HepG2 (cell line): ENCODE results near the gene CCDC61. TPM values are rescaled to one million over a fixed set of nuclear protein-coding genes. Genes with fewer than 3 reads are reported as not detected.

ENCODE experiments used
- ATAC-seq: fragments of 200-7000 bp; cut with Tn5 transposase; 3 replicates; pipeline ENCODE4 v1.9.1; 2020; ENCODE audit warnings: mild to moderate bottlenecking, moderate library complexity
- BruUV-seq: library from RNA; stranded (reverse); fragments of 400-500 nt; replicated peaks from 2 replicates; lab custom pipeline; 2021; lab: Mats Ljungman, UMichigan
- CTCF ChIA-PET: fragments of 300-600 bp; formaldehyde crosslinking; extraction: SDS; loops from one replicate; lab custom pipeline; 2021; ENCODE audit warnings: low total read pairs, inconsistent platforms, low intra/inter-chr PET ratio; lab: Yijun Ruan, JAX
- POLR2A ChIA-PET: fragments of 350-600 bp; sonication (Branson Sonifier 250); formaldehyde crosslinking; loops from one replicate; lab custom pipeline; 2020; ENCODE audit warnings: antibody characterized with exemption, inconsistent platforms; lab: Yijun Ruan, JAX
- DNase-seq: peaks from one replicate; pipeline ENCODE4 v3.0.0-alpha.2; 2015; ENCODE audit warnings: low spot score
- FAIRE-seq: peaks from 3 replicates; lab custom pipeline; 2011; peaks lifted over from hg19 to GRCh38; lab: Jason Lieb, UNC
- H2AFZ ChIP-seq: one replicate; pipeline ENCODE4 v1.6.1; 2011; ENCODE audit warnings: low read length, inconsistent platforms
- H3K27ac ChIP-seq: fragments of 300-600 bp; 3 replicates; pipeline ENCODE4 v1.8.0; 2011; ENCODE audit warnings: mixed run types, mild to moderate bottlenecking, mixed read lengths, low read length, inconsistent platforms; ENCODE audit not compliant: insufficient read depth; ENCODE audit errors: extremely low read length
- H3K27me3 ChIP-seq, 2 experiments: fragments of 200-600 bp in 1 of 2; 2 replicates in 1 of 2; 3 replicates in 1 of 2; pipeline versions ENCODE4 v1.6.0 to v1.8.0; 2011; ENCODE audit warnings: low read length in 2 of 2, mild to moderate bottlenecking in 2 of 2, moderate library complexity in 2 of 2, inconsistent platforms in 1 of 2; ENCODE audit not compliant: insufficient read depth in 2 of 2, control insufficient read depth in 1 of 2
- H3K36me3 ChIP-seq, 2 experiments: fragments of 200-600 bp in 1 of 2; replicated peaks in 1 of 2; 2 replicates in 1 of 2; 3 replicates in 1 of 2; pipeline versions ENCODE4 v1.5.1 to v1.8.0; 2011; ENCODE audit warnings: low read length in 2 of 2, inconsistent platforms in 1 of 2; ENCODE audit not compliant: insufficient read depth in 2 of 2, control insufficient read depth in 1 of 2
- H3K4me1 ChIP-seq: 2 replicates; pipeline ENCODE4 v1.5.1; 2012; ENCODE audit warnings: low read length, inconsistent platforms; ENCODE audit not compliant: insufficient read depth
- H3K4me2 ChIP-seq: 2 replicates; pipeline ENCODE4 v1.6.0; 2011; ENCODE audit warnings: low read depth, low read length, inconsistent platforms
- H3K4me3 ChIP-seq, 3 experiments: fragments of 200-600 bp in 1 of 3; sonication (generic), shearing (Covaris generic) in 1 of 3; replicated peaks in 1 of 3; 2 replicates each; pipeline ENCODE4 v1.5.1; 2011 to 2016; ENCODE audit warnings: low read length in 3 of 3, inconsistent platforms in 2 of 3, low read depth in 2 of 3, mild to moderate bottlenecking in 2 of 3, control low read depth in 1 of 3, mixed read lengths in 1 of 3; ENCODE audit not compliant: insufficient read depth in 1 of 3
- H3K79me2 ChIP-seq: one replicate; pipeline ENCODE4 v1.6.1; 2011; ENCODE audit warnings: low read length, inconsistent platforms; ENCODE audit not compliant: insufficient read depth
- H3K9ac ChIP-seq: 2 replicates; pipeline ENCODE4 v1.6.0; 2011; ENCODE audit warnings: mild to moderate bottlenecking, low read depth, low read length, inconsistent platforms; ENCODE audit not compliant: insufficient read depth
- H3K9me3 ChIP-seq: 2 replicates; pipeline ENCODE4 v1.5.1; 2012; ENCODE audit warnings: mild to moderate bottlenecking, low read length
- H4K20me1 ChIP-seq: 2 replicates; pipeline ENCODE4 v1.6.0; 2011; ENCODE audit warnings: inconsistent platforms, mild to moderate bottlenecking, low read length, moderate library complexity; ENCODE audit not compliant: insufficient read depth
- AGO2 ChIP-seq: fragments of 200-400 bp; formaldehyde crosslinking; optimal IDR thresholded peaks from 2 replicates; pipeline ENCODE3; 2017; ENCODE audit warnings: mild to moderate bottlenecking, low read depth, low read length, moderate library complexity
- ARHGAP35 ChIP-seq: sonication (generic); formaldehyde crosslinking; IDR thresholded peaks from 2 replicates; pipeline ENCODE4 v1.9.0; 2022; ENCODE audit warnings: mild to moderate bottlenecking, inconsistent platforms, moderate library complexity, missing genetic modification reagents, borderline replicate concordance
- CHCHD3 ChIP-seq: sonication (generic); formaldehyde crosslinking; IDR thresholded peaks from 2 replicates; pipeline ENCODE4 v1.8.0; 2022; ENCODE audit warnings: mild to moderate bottlenecking, missing genetic modification reagents, moderate library complexity
- DBP ChIP-seq: sonication (generic); formaldehyde crosslinking; IDR thresholded peaks from 2 replicates; pipeline ENCODE4 v1.4.0; 2020; ENCODE audit warnings: missing genetic modification reagents; ENCODE audit errors: not compliant biosample characterization
- GABPA ChIP-seq, 2 experiments: IDR thresholded peaks; 2 replicates each; pipeline ENCODE4 v1.6.1; 2011 to 2016; ENCODE audit warnings: low read depth in 2 of 2, low read length in 1 of 2, missing biosample characterization in 1 of 2, missing genetic modification characterization in 1 of 2
- HHEX ChIP-seq: IDR thresholded peaks from 2 replicates; pipeline ENCODE4 v1.6.1; 2016; ENCODE audit warnings: control low read depth
- JARID2 ChIP-seq: sonication (generic); formaldehyde crosslinking; IDR thresholded peaks from 2 replicates; pipeline ENCODE4 v1.8.1; 2023; ENCODE audit warnings: missing genetic modification reagents, inconsistent platforms; ENCODE audit not compliant: insufficient replicate concordance
- KAT7 ChIP-seq: IDR thresholded peaks from 2 replicates; pipeline ENCODE4 v1.6.1; 2018; ENCODE audit warnings: borderline replicate concordance, missing compliant biosample characterization
- RFXANK ChIP-seq: IDR thresholded peaks from 2 replicates; pipeline ENCODE4 v1.6.1; 2016
- ZBTB38 ChIP-seq: sonication (generic); formaldehyde crosslinking; IDR thresholded peaks from 2 replicates; pipeline ENCODE4 v1.5.1; 2020; ENCODE audit warnings: mild to moderate bottlenecking, missing genetic modification reagents
- ZNF230 ChIP-seq: sonication (generic); formaldehyde crosslinking; IDR thresholded peaks from 2 replicates; pipeline ENCODE4 v1.4.0; 2020; ENCODE audit warnings: mild to moderate bottlenecking, missing genetic modification reagents
- ZNF260 ChIP-seq: sonication (generic); formaldehyde crosslinking; IDR thresholded peaks from 2 replicates; pipeline ENCODE4 v1.4.0; 2020; ENCODE audit warnings: missing genetic modification reagents, low read depth, mild to moderate bottlenecking, borderline replicate concordance
- ZNF343 ChIP-seq: sonication (generic); formaldehyde crosslinking; IDR thresholded peaks from 2 replicates; pipeline ENCODE4 v1.4.0; 2020; ENCODE audit warnings: mild to moderate bottlenecking, missing genetic modification reagents
- ZNF614 ChIP-seq: IDR thresholded peaks from 2 replicates; pipeline ENCODE4 v1.6.1; 2018; ENCODE audit warnings: missing biosample characterization, missing genetic modification reagents, inconsistent platforms, borderline replicate concordance
- ZNF7 ChIP-seq: IDR thresholded peaks from 2 replicates; pipeline ENCODE4 v1.6.1; 2016; ENCODE audit warnings: missing biosample characterization, missing genetic modification reagents
- ZNF710 ChIP-seq: sonication (generic); formaldehyde crosslinking; IDR thresholded peaks from 2 replicates; pipeline ENCODE4 v1.5.0; 2020; ENCODE audit warnings: mild to moderate bottlenecking, missing genetic modification reagents, borderline replicate concordance
- ZNF713 ChIP-seq: sonication (generic); formaldehyde crosslinking; IDR thresholded peaks from 2 replicates; pipeline ENCODE4 v1.4.0; 2020; ENCODE audit warnings: mild to moderate bottlenecking, missing genetic modification reagents
- ZNF790 ChIP-seq: sonication (generic); formaldehyde crosslinking; IDR thresholded peaks from 2 replicates; pipeline ENCODE4 v1.8.0; 2022; ENCODE audit warnings: missing genetic modification reagents, mild to moderate bottlenecking, borderline replicate concordance
- WGBS: methylation state at CpG from one replicate; pipeline ENCODE4 v1.1.6; 2017; ENCODE audit warnings: low lambda C conversion rate; 5-methylcytosine and 5-hydroxymethylcytosine counted together
- in situ Hi-C: cut with HindIII; loops from 2 replicates; pipeline ENCODE4 v1.10.0; 2017; ENCODE audit warnings: low pct_unique_long_range_greater_than_20kb; ENCODE audit not compliant: extremely low pct_ligation_motif_present
- intact Hi-C: fragments of 100-400 bp; cut with micrococcal nuclease; formaldehyde crosslinking; loops from one replicate; pipeline ENCODE4 v1.10.0; 2022; ENCODE audit not compliant: unreplicated experiment
- polyA plus RNA-seq, 8 experiments: library from polyadenylated mRNA; depleted of rRNA in 3 of 8; stranded (reverse) in 7 of 8; unstranded in 1 of 8; fragments of >200 nt; fragmentation: Illumina TruSeq in 4 of 8; extraction: Trizol in 4 of 8; gene quantifications; 2 replicates each; pipeline versions ENCODE4 v1.2.1 to v1.2.3, GENCODE V29; 2011 to 2016; ENCODE audit warnings: low read depth in 4 of 8, missing spikeins in 1 of 8, mixed read lengths in 1 of 8; ENCODE audit not compliant: insufficient read depth in 1 of 8
- total RNA-seq, 5 experiments: library from RNA; depleted of rRNA; stranded (reverse); fragments of >200 nt; fragmentation: Illumina TruSeq; extraction: Trizol; gene quantifications; 2 replicates each; pipeline ENCODE4 v1.2.3, GENCODE V29; 2016; ENCODE audit warnings: low read depth in 1 of 5

CCDC61 gene
- total and polyA plus RNA-seq, 2 of the 13 experiments (the other 11 are each of a cell fraction or from before 2014, with no cell fraction given), result 4.2 to 4.9 TPM

- POLR2A ChIA-PET, result no interaction called here
- ATAC-seq, result no peak
- no peaks in the 10 kb centered on the region for H3K36me3 ChIP-seq
- no peaks in the 10 kb centered on the region for H3K9me3 ChIP-seq
- TF ChIP-seq RFXANK (CRISPR knock-in tag) (no peak), AGO2 (peak; percentile 18), ZNF230 (no peak)
- H2AFZ ChIP-seq, result no peak overlapping the region
- no peak for DNase-seq
- intact Hi-C loops (no loop called here), in situ Hi-C loops (no loop called here)
- no peak overlapping the region for H3K27ac ChIP-seq
- WGBS, result no CpG with 5 or more reads among the region's 11 CpGs
- H3K79me2 ChIP-seq, result no peaks in the 10 kb centered on the region
- no TSS peak for BruUV-seq
- no peaks in the 10 kb centered on the region for H3K27me3 ChIP-seq
- peaks cover 29% of the 10 kb centered on the region for H3K4me1 ChIP-seq
- H3K4me3 ChIP-seq, result no peak overlapping the region
- no peaks in the 10 kb centered on the region for H4K20me1 ChIP-seq
- CTCF ChIA-PET, result no interaction called here
- no peak overlapping the region for H3K4me2 ChIP-seq
- FAIRE-seq, result no peak
- no peak overlapping the region for H3K9ac ChIP-seq
These were observed 38.1 kb downstream of the CCDC61 start for GRCh38 chr19:46033401-46033800.

- H3K36me3 ChIP-seq, result no peaks in the 10 kb centered on the region
- intact Hi-C loops, result no loop called here
- no peaks in the 10 kb centered on the region for H3K79me2 ChIP-seq
- H3K9me3 ChIP-seq, result no peaks in the 10 kb centered on the region
- H3K27ac ChIP-seq, result no peak overlapping the region
- no peak for FAIRE-seq
- no peak overlapping the region for H3K4me3 ChIP-seq
- ChIA-PET POLR2A (no interaction called here), CTCF (no interaction called here)
- no TSS peak for BruUV-seq
- H3K9ac ChIP-seq, result no peak overlapping the region
- no peak for TF ChIP-seq ZNF790
- TF ChIP-seq ZNF7 (CRISPR knock-in tag), result no peak
- no peak for TF ChIP-seq ZNF260 (CRISPR knock-in tag)
- no peak for TF ChIP-seq ZBTB38 (CRISPR knock-in tag)
- no peak for TF ChIP-seq JARID2 (CRISPR knock-in tag)
- no peak for TF ChIP-seq DBP (CRISPR knock-in tag)
- no peak for TF ChIP-seq ARHGAP35 (CRISPR knock-in tag)
- TF ChIP-seq CHCHD3 (CRISPR knock-in tag), result no peak
- TF ChIP-seq GABPA (IDR thresholded peaks at IDR 0.05; ENCODE audit: low read depth, low read length), result no peak
- no peak for TF ChIP-seq GABPA (CRISPR knock-in tag; IDR thresholded peaks at IDR 0.05; ENCODE audit: low read depth)
- TF ChIP-seq ZNF713, result no peak
- no peak for TF ChIP-seq ZNF710 (CRISPR knock-in tag)
- no peak for TF ChIP-seq ZNF614 (CRISPR knock-in tag)
- TF ChIP-seq KAT7, result no peak
- no peak for TF ChIP-seq HHEX
- no peak for TF ChIP-seq ZNF343 (CRISPR knock-in tag)
- WGBS, result 10% methylated on average over 2 of the region's 6 CpGs
- H3K4me2 ChIP-seq, result no peak overlapping the region
- no peaks in the 10 kb centered on the region for H3K27me3 ChIP-seq
- H2AFZ ChIP-seq, result no peak overlapping the region
- in situ Hi-C loops, result no loop called here
- no peaks in the 10 kb centered on the region for H4K20me1 ChIP-seq
- no peak for DNase-seq
- H3K4me1 ChIP-seq, result peaks cover 22% of the 10 kb centered on the region
- no peak for ATAC-seq
These were observed 40.3 kb downstream of the CCDC61 start for GRCh38 chr19:46035546-46035945.
